ENCODE results near the gene PCP2.
A peak's percentile ranks its signal among the peaks of the same experiment; 100 is the strongest.

The PCP2 gene

GRCh38 chr19:7632340-7633203 is 947 bp downstream of the PCP2 start:
- no peak for TF ChIP-seq ZBTB7A (IDR thresholded peaks at IDR 0.05; ENCODE audit: low read depth)

DNA sequence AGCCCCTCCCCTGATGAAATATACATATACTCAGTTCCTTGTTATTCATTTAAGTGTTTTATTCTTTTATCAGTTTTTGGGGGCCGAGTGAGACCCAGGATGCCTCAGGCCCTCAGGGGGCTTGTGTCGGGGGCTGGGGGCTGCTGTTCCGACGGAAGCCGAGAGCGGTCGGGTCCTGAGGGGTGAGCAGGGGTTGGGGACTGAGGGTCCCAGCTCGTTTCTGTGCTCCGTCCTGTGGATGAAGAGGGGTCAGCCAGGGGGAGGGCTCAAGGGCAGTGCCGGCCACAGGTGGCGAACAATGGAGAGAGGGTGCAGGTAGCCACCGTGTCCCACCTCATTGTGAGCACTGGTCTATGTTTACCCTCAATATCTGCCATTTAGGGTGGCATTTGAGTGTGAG is 1.9 kb downstream of the PCP2 start:
- no peak for TF ChIP-seq EGR1 (IDR thresholded peaks at IDR 0.05)
- TF ChIP-seq NFIC (IDR thresholded peaks at IDR 0.05) = no peak
- TF ChIP-seq FOXM1 (IDR thresholded peaks at IDR 0.05; ENCODE audit: borderline replicate concordance, low read depth) = no peak
- no peak for TF ChIP-seq CEBPB (IDR thresholded peaks at IDR 0.05)
- no peak for TF ChIP-seq TAF1 (IDR thresholded peaks at IDR 0.05; ENCODE audit: low read depth)
- no peak for TF ChIP-seq CREB1 (IDR thresholded peaks at IDR 0.05; ENCODE audit: low read depth)
- TF ChIP-seq TCF12 (IDR thresholded peaks at IDR 0.05; ENCODE audit: low read depth) = no peak
- TF ChIP-seq YY1 (IDR thresholded peaks at IDR 0.05; ENCODE audit: low read depth) = no peak
- TF ChIP-seq MAX (IDR thresholded peaks at IDR 0.05) = no peak

DNA sequence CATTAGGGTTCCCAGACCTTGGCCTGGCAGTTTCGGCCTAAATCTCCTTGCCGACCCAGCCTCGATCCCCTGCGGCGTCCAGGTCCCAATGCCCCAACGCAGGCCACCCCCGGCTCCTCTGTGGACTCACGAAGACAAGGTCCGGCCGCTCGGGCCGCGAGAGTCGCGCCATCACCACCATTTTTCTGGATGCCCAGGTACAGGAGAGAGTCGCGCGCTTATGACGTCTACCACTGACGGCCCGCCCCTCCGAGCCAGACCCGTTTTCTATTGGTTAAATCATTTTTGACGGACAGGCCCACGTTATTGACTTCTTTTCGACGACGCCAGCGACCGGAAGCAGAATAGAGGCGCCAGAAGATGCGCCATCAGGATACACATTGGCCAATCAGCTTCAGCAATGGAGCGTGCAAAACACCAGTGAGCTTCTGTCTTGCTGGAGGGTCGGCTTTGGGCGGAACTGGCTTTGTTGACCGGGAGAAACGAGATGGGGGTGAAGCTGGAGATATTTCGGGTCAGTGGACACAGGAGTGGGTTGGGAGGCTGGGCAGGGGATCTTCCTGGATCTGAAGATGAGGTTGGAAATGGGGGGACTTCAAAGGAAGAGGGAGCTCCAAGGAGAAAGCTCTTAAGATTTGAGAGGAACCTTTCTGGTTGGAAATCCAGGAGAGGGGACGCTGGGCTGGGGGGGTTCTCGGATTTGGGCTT is 4.0 kb downstream of the PCP2 start, which contains the start of the genes PET100 and XAB2:
PET100 (plus strand) TSS at position 447 of the 708 bp plus-strand sequence; CDS start at position 488, 41 bp downstream.
XAB2 (minus strand) TSS at position 199 of the 708 bp plus-strand sequence; CDS start at position 181, 18 bp downstream.
- TF ChIP-seq USF1 (IDR thresholded peaks at IDR 0.05) = peak; percentile 29; the same call in 1 of the 2 replicates
- TF ChIP-seq YY1 (IDR thresholded peaks at IDR 0.05; ENCODE audit: low read depth) = peak; percentile 92
- no peak; the same call in 1 of the 2 replicates for TF ChIP-seq TCF12 (IDR thresholded peaks at IDR 0.05; ENCODE audit: low read depth)
- peak; percentile 64 for TF ChIP-seq TAF1 (IDR thresholded peaks at IDR 0.05; ENCODE audit: low read depth)
- TF ChIP-seq FOXM1 (IDR thresholded peaks at IDR 0.05; ENCODE audit: borderline replicate concordance, low read depth) = peak; percentile 26; the same call in 1 of the 2 replicates
- TF ChIP-seq, protein P1, sequence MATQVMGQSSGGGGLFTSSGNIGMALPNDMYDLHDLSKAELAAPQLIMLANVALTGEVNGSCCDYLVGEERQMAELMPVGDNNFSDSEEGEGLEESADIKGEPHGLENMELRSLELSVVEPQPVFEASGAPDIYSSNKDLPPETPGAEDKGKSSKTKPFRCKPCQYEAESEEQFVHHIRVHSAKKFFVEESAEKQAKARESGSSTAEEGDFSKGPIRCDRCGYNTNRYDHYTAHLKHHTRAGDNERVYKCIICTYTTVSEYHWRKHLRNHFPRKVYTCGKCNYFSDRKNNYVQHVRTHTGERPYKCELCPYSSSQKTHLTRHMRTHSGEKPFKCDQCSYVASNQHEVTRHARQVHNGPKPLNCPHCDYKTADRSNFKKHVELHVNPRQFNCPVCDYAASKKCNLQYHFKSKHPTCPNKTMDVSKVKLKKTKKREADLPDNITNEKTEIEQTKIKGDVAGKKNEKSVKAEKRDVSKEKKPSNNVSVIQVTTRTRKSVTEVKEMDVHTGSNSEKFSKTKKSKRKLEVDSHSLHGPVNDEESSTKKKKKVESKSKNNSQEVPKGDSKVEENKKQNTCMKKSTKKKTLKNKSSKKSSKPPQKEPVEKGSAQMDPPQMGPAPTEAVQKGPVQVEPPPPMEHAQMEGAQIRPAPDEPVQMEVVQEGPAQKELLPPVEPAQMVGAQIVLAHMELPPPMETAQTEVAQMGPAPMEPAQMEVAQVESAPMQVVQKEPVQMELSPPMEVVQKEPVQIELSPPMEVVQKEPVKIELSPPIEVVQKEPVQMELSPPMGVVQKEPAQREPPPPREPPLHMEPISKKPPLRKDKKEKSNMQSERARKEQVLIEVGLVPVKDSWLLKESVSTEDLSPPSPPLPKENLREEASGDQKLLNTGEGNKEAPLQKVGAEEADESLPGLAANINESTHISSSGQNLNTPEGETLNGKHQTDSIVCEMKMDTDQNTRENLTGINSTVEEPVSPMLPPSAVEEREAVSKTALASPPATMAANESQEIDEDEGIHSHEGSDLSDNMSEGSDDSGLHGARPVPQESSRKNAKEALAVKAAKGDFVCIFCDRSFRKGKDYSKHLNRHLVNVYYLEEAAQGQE (IDR thresholded peaks at IDR 0.05; ENCODE audit: low read depth) = no peak
- peak; percentile 68 for TF ChIP-seq MAX (IDR thresholded peaks at IDR 0.05)
- TF ChIP-seq TEAD4 (IDR thresholded peaks at IDR 0.05) = no peak
- TF ChIP-seq CREB1 (IDR thresholded peaks at IDR 0.05; ENCODE audit: low read depth) = peak; percentile 98
- 0 out of 2 replicates have a peak, but pooled peaks have one; percentile 6 for TF ChIP-seq NFIC (IDR thresholded peaks at IDR 0.05)

- TF ChIP-seq, protein P1 (IDR thresholded peaks at IDR 0.05; ENCODE audit: low read depth) = no peak
- no peak for TF ChIP-seq EP300 (IDR thresholded peaks at IDR 0.05; ENCODE audit: borderline replicate concordance)
- TF ChIP-seq TCF12 (IDR thresholded peaks at IDR 0.05; ENCODE audit: low read depth) = no peak
- no peak for TF ChIP-seq TEAD4 (IDR thresholded peaks at IDR 0.05)
- no peak for TF ChIP-seq NFIC (IDR thresholded peaks at IDR 0.05)
Observed at GRCh38 chr19:7628589-7629311, 4.8 kb downstream of the PCP2 start.

DNA sequence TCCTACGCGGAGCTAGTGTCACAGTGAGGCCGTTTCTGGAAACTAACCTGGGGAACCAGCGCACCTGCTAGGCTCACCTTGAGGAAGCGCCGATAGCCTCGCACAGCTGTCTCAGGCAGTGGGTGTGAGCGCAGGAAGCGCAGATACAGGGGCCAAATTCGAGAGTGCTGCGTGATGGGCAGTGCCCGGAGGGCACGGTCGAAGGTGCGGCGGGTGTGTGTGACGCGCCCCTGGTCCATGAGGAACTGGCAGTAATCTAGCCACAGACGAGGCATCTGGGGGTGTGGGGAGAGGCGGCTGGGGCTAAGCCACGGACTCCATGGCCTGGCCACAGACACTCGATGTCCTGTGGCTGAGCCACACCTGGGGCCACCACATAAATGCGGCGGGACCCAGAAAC is 6.4 kb downstream of the PCP2 start:
- TF ChIP-seq RAD21 (IDR thresholded peaks at IDR 0.05; ENCODE audit: low read depth) = no peak
- no peak for TF ChIP-seq MAX (IDR thresholded peaks at IDR 0.05)
- TF ChIP-seq, protein P1 (IDR thresholded peaks at IDR 0.05; ENCODE audit: low read depth) = no peak
- TF ChIP-seq NFIC (IDR thresholded peaks at IDR 0.05) = no peak
- TF ChIP-seq YY1 (IDR thresholded peaks at IDR 0.05; ENCODE audit: low read depth) = no peak
- TF ChIP-seq ZBTB7A (IDR thresholded peaks at IDR 0.05; ENCODE audit: low read depth) = no peak
- TF ChIP-seq USF1 (IDR thresholded peaks at IDR 0.05) = no peak

All from Ishikawa (cell line).